Caki2 (cell line): ENCODE measurements around the gene RAP1GAP. TPM values are rescaled to one million over a fixed set of nuclear protein-coding genes. Genes with fewer than 3 reads are reported as not detected.

Experiments used
- DNase-seq: peaks from one replicate; pipeline ENCODE4 v3.0.0-alpha.2; 2015; ENCODE audit warnings: low read depth
- in situ Hi-C: cut with HindIII; loops from 2 replicates; pipeline ENCODE4 v1.10.0; 2016; ENCODE audit warnings: low sequenced_read_pairs, low pct_unique_long_range_greater_than_20kb, mixed read lengths
- total RNA-seq: library from RNA; depleted of rRNA; stranded (reverse); fragments of >200 nt; shearing (Covaris generic); gene quantifications from 2 replicates; pipeline ENCODE4 v1.2.3, GENCODE V29; 2014; ENCODE audit warnings: low replicate concordance

The RAP1GAP gene
- total RNA-seq, 1 experiment from 2014 or later = 40.1 TPM

GRCh38 chr1:21664806-21665588, 4.2 kb downstream of the RAP1GAP start:
- in situ Hi-C loops = no loop called here
- DNase-seq = no peak

- in situ Hi-C loops = no loop called here
- DNase-seq = no peak
These were observed 5.0 kb downstream of the RAP1GAP start for GRCh38 chr1:21663951-21664805.

- in situ Hi-C loops = no loop called here
- DNase-seq = no peak
These were observed 5.8 kb downstream of the RAP1GAP start for GRCh38 chr1:21663248-21663950.

- DNase-seq = no peak
- in situ Hi-C loops = no loop called here
These were observed 6.5 kb downstream of the RAP1GAP start for GRCh38 chr1:21662426-21663247.

GRCh38 chr1:21661886-21662285, 7.3 kb downstream of the RAP1GAP start:
- in situ Hi-C loops = no loop called here
- no peak for DNase-seq

- DNase-seq = no peak
- in situ Hi-C loops = no loop called here
These were observed 9.2 kb downstream of the RAP1GAP start for GRCh38 chr1:21659924-21660326.

- in situ Hi-C loops = no loop called here
- DNase-seq = peak; percentile 97
These were observed 9.8 kb downstream of the RAP1GAP start for GRCh38 chr1:21659099-21659923.

- DNase-seq = no peak
- in situ Hi-C loops = no loop called here
These were observed 11.5 kb downstream of the RAP1GAP start for GRCh38 chr1:21657456-21658190.

GRCh38 chr1:21655748-21656147, 13.4 kb downstream of the RAP1GAP start:
- in situ Hi-C loops = no loop called here
- peak; percentile 87 for DNase-seq

- no peak for DNase-seq
- in situ Hi-C loops = no loop called here
These were observed 13.9 kb downstream of the RAP1GAP start for GRCh38 chr1:21655259-21655658.

- in situ Hi-C loops = no loop called here
- DNase-seq = no peak
These were observed 14.9 kb downstream of the RAP1GAP start for GRCh38 chr1:21654209-21654608.

GRCh38 chr1:21653744-21654100, 15.4 kb downstream of the RAP1GAP start:
- in situ Hi-C loops = no loop called here
- no peak for DNase-seq

GRCh38 chr1:21652937-21653743, 16.0 kb downstream of the RAP1GAP start:
- DNase-seq = no peak
- in situ Hi-C loops = no loop called here

GRCh38 chr1:21652101-21652936, 16.8 kb downstream of the RAP1GAP start:
- no peak for DNase-seq
- in situ Hi-C loops = no loop called here
